ENCODE data around the gene TTYH1. TPM values are rescaled to one million over a fixed set of nuclear protein-coding genes. Genes with fewer than 3 reads are reported as not detected.
"Not testable (repeated sequence)": the region's sequence is repeated elsewhere in the genome, so short reads cannot be mapped to it uniquely, and the experiment has no call there.

The TTYH1 gene
- total RNA-seq (under 1 TPM; 0.18 to 0.46 TPM), polyA plus RNA-seq (under 1 TPM in 1 of 2 donors, not detected in 1; 0.05 TPM)
- long read RNA-seq, donor 1, partial matches to known transcripts = 0 of 2 reads
- long read RNA-seq, donor 1, other reads (novel, unspliced or antisense) = 0 of 2 reads
- long read RNA-seq, donor 2, partial matches to known transcripts = 0 of 1 reads
- long read RNA-seq, donor 2, other reads (novel, unspliced or antisense) = 0 of 1 reads
- long read RNA-seq, donor 3 = 0 reads
- long read RNA-seq, donor 4 = 0 reads
- long read RNA-seq, donor 5, partial matches to known transcripts = 0 of 4 reads
- long read RNA-seq, donor 5, other reads (novel, unspliced or antisense) = 0 of 4 reads

GRCh38 chr19:54415208-54415900 is at the start of gene TTYH1:
Gene TTYH1 (plus strand): TSS chr19:54415464. CDS start chr19:54415553, 89 bp downstream.
- no peak for ATAC-seq (ENCODE audit: insufficient read depth, low FRiP score)
- Histone ChIP-seq H3K4me3 (no peak within 1 kb of the TSS), H3K27me3 (ENCODE audit: control insufficient read depth in 3 of 3, insufficient read depth in 3 of 3, low read length in 2 of 3) (peaks cover 8 to 32% (median 31%) of the 10 kb centered on the region in 3 donors)

GRCh38 chr19:54365798-54366197 is 49.5 kb upstream of the TTYH1 start:
- H3K9ac ChIP-seq (ENCODE audit: insufficient read depth in 1 of 2, low read length in 2 of 2); ATAC-seq (ENCODE audit: insufficient read depth, low FRiP score); H3K4me1 ChIP-seq (ENCODE audit: control insufficient read depth in 5 of 5, insufficient read depth in 5 of 5, low read length in 5 of 5); H3K36me3 ChIP-seq (ENCODE audit: control insufficient read depth in 4 of 4, insufficient read depth in 4 of 4, low read length in 4 of 4); DNase-seq; H3K4me3 ChIP-seq; H3K27me3 ChIP-seq (ENCODE audit: control insufficient read depth in 3 of 3, insufficient read depth in 3 of 3, low read length in 2 of 3); H3K9me3 ChIP-seq (ENCODE audit: control insufficient read depth in 4 of 4, insufficient read depth in 3 of 4, low read length in 3 of 4); H3K27ac ChIP-seq (ENCODE audit: low read depth in 1 of 2, low read length in 1 of 2): not testable (repeated sequence)
- 47 to 79% methylated on average over 12 to 13 of the region's 13 CpGs for WGBS, 2 donors

More at GRCh38 chr19:54415208-54415900, at the start of gene TTYH1:
- whole genome bisulfite sequencing, 2 donors = 4% methylated on average over 58 to 63 of the region's 68 CpGs
- DNase-seq = no peak
- Histone ChIP-seq H3K9me3 (ENCODE audit: control insufficient read depth in 4 of 4, insufficient read depth in 3 of 4, low read length in 3 of 4) (peaks cover 0 to 7% (median 0%) of the 10 kb centered on the region in 4 donors), H3K4me1 (ENCODE audit: control insufficient read depth in 5 of 5, insufficient read depth in 5 of 5, low read length in 5 of 5) (peaks cover 0 to 17% (median 4%) of the 10 kb centered on the region in 5 donors), H3K27ac (ENCODE audit: low read depth in 1 of 2, low read length in 1 of 2) (no peak within 1 kb of the TSS), H3K36me3 (ENCODE audit: control insufficient read depth in 4 of 4, insufficient read depth in 4 of 4, low read length in 4 of 4) (no peaks in the 10 kb centered on the region), H3K9ac (ENCODE audit: insufficient read depth in 1 of 2, low read length in 2 of 2) (no peak within 1 kb of the TSS)
- TF ChIP-seq CTCF (IDR thresholded peaks at IDR 0.05; ENCODE audit: control extremely low read depth, extremely low read depth) = no peak

DNA sequence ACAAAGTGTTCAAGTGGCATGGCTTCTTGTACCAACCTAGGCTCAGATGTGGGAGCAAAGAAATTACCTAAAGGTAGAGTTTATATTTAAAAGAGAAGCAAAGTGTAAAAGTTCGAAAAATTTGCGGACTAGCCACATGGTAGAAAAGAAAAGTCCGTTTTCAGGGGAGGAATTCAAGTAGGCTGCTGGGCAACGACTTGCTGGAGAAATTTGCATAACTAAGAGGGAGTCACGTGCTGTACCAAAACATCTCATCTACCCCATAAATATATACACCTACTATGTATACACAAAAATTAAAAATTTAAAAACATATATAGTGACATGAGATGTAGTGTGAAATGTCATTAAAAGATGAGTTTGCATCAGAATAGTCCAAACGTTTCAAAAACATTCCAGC is 48.5 kb upstream of the TTYH1 start:
- H3K4me3 ChIP-seq = no peak overlapping the region

More for the DNA sequence above, 48.5 kb upstream of the TTYH1 start:
- ATAC-seq (ENCODE audit: insufficient read depth, low FRiP score) (no peak), DNase-seq (no peak)
- TF ChIP-seq CTCF (IDR thresholded peaks at IDR 0.05; ENCODE audit: control extremely low read depth, extremely low read depth) = no peak
- H3K36me3 ChIP-seq (ENCODE audit: control insufficient read depth in 4 of 4, insufficient read depth in 4 of 4, low read length in 4 of 4) = no peaks in the 10 kb centered on the region
- no peak overlapping the region for H3K9ac ChIP-seq (ENCODE audit: insufficient read depth in 1 of 2, low read length in 2 of 2)
- H3K4me1 ChIP-seq (ENCODE audit: control insufficient read depth in 5 of 5, insufficient read depth in 5 of 5, low read length in 5 of 5) = peaks cover 0 to 8% (median 0%) of the 10 kb centered on the region in 5 donors
- H3K27ac ChIP-seq (ENCODE audit: low read depth in 1 of 2, low read length in 1 of 2) = no peak overlapping the region
- WGBS, 2 donors = 52 to 60% methylated on average over 6 of the region's 6 CpGs
- no peaks in the 10 kb centered on the region for H3K9me3 ChIP-seq (ENCODE audit: control insufficient read depth in 4 of 4, insufficient read depth in 3 of 4, low read length in 3 of 4)
- no peaks in the 10 kb centered on the region for H3K27me3 ChIP-seq (ENCODE audit: control insufficient read depth in 3 of 3, insufficient read depth in 3 of 3, low read length in 2 of 3)

All from lung (tissue), 16 donors.